HepG2 (cell line): ENCODE results near the gene CHEK2. TPM values are rescaled to one million over a fixed set of nuclear protein-coding genes. Genes with fewer than 3 reads are reported as not detected.
"Not testable (repeated sequence)": the region's sequence is repeated elsewhere in the genome, so short reads cannot be mapped to it uniquely, and the experiment has no call there.

ENCODE experiments used
- DR1 ChIP-seq: sonication (generic); formaldehyde crosslinking; IDR thresholded peaks from 2 replicates; pipeline ENCODE4 v1.8.0; 2021; ENCODE audit warnings: mild to moderate bottlenecking, missing genetic modification reagents, inconsistent platforms
- GABPA ChIP-seq, 2 experiments: IDR thresholded peaks; 2 replicates each; pipeline ENCODE4 v1.6.1; 2011 to 2016; ENCODE audit warnings: low read depth in 2 of 2, low read length in 1 of 2, missing biosample characterization in 1 of 2, missing genetic modification characterization in 1 of 2
- HNF1A ChIP-seq, 2 experiments: sonication (generic) in 1 of 2; formaldehyde crosslinking in 1 of 2; IDR thresholded peaks; 2 replicates each; pipeline versions ENCODE4 v1.4.0 to v1.6.1; 2016 to 2020; ENCODE audit warnings: borderline replicate concordance in 1 of 2, low read depth in 1 of 2, mild to moderate bottlenecking in 1 of 2, missing genetic modification reagents in 1 of 2
- NONO ChIP-seq, 2 experiments: fragments of 450-650 bp in 1 of 2; sonication (generic) in 1 of 2; formaldehyde crosslinking in 1 of 2; IDR thresholded peaks in 1 of 2; conservative IDR thresholded peaks in 1 of 2; 2 replicates each; pipeline versions ENCODE4 v1.6.1 to v1.8.0; 2017 to 2022; ENCODE audit warnings: mild to moderate bottlenecking in 1 of 2, missing genetic modification reagents in 1 of 2, moderate library complexity in 1 of 2
- PHF8 ChIP-seq: sonication (generic); formaldehyde crosslinking; IDR thresholded peaks from 2 replicates; pipeline ENCODE4 v1.5.0; 2020; ENCODE audit warnings: missing genetic modification reagents
- RBM39 ChIP-seq: fragments of 200-400 bp; formaldehyde crosslinking; IDR thresholded peaks from one replicate; pipeline ENCODE4 v1.6.1; 2018; ENCODE audit warnings: antibody characterized with exemption, mild to moderate bottlenecking, low read depth, low read length; ENCODE audit not compliant: poor library complexity, severe bottlenecking
- THAP8 ChIP-seq: sonication (generic); formaldehyde crosslinking; IDR thresholded peaks from 2 replicates; pipeline ENCODE4 v1.5.1; 2020; ENCODE audit warnings: missing genetic modification reagents, mild to moderate bottlenecking, borderline replicate concordance
- ZBTB43 ChIP-seq: sonication (generic); formaldehyde crosslinking; conservative IDR thresholded peaks from 2 replicates; pipeline ENCODE4 v1.4.0; 2020; ENCODE audit warnings: missing genetic modification reagents
- ZKSCAN8 ChIP-seq: IDR thresholded peaks from 2 replicates; pipeline ENCODE4 v1.6.1; 2016; ENCODE audit warnings: borderline replicate concordance, missing genetic modification reagents, missing compliant biosample characterization
- ZNF20 ChIP-seq: sonication (generic); formaldehyde crosslinking; IDR thresholded peaks from 2 replicates; pipeline ENCODE4 v1.4.0; 2020; ENCODE audit warnings: mild to moderate bottlenecking, moderate library complexity, missing genetic modification reagents
- ZNF263 ChIP-seq: sonication (generic); formaldehyde crosslinking; IDR thresholded peaks from 2 replicates; pipeline ENCODE4 v1.4.0; 2020; ENCODE audit warnings: missing genetic modification reagents
- polyA plus RNA-seq, 8 experiments: library from polyadenylated mRNA; depleted of rRNA in 3 of 8; stranded (reverse) in 7 of 8; unstranded in 1 of 8; fragments of >200 nt; fragmentation: Illumina TruSeq in 4 of 8; extraction: Trizol in 4 of 8; gene quantifications; 2 replicates each; pipeline versions ENCODE4 v1.2.1 to v1.2.3, GENCODE V29; 2011 to 2016; ENCODE audit warnings: low read depth in 4 of 8, missing spikeins in 1 of 8, mixed read lengths in 1 of 8; ENCODE audit not compliant: insufficient read depth in 1 of 8
- total RNA-seq, 5 experiments: library from RNA; depleted of rRNA; stranded (reverse); fragments of >200 nt; fragmentation: Illumina TruSeq; extraction: Trizol; gene quantifications; 2 replicates each; pipeline ENCODE4 v1.2.3, GENCODE V29; 2016; ENCODE audit warnings: low read depth in 1 of 5

Gene CHEK2
- total and polyA plus RNA-seq, 2 of the 13 experiments (the other 11 are each of a cell fraction or from before 2014, with no cell fraction given): 27.0 to 40.5 TPM

- TF ChIP-seq HNF1A (IDR thresholded peaks at IDR 0.05; ENCODE audit: low read depth); GABPA (CRISPR knock-in tag; IDR thresholded peaks at IDR 0.05; ENCODE audit: low read depth); NONO (IDR thresholded peaks at IDR 0.05): not testable (repeated sequence)
- TF ChIP-seq HNF1A (CRISPR knock-in tag; IDR thresholded peaks at IDR 0.05; ENCODE audit: borderline replicate concordance) (0 out of 2 replicates have a peak, but pooled peaks have one; percentile 23), PHF8 (CRISPR knock-in tag) (peak; percentile 41; the same call in 1 of the 2 replicates), RBM39 (peak; percentile 9), GABPA (IDR thresholded peaks at IDR 0.05; ENCODE audit: low read depth, low read length) (peak; percentile 17; the same call in 1 of the 2 replicates), ZKSCAN8 (CRISPR knock-in tag) (peak; percentile 98), THAP8 (CRISPR knock-in tag) (0 out of 2 replicates have a peak, but pooled peaks have one; percentile 28), DR1 (CRISPR knock-in tag) (0 out of 2 replicates have a peak, but pooled peaks have one; percentile 10), ZBTB43 (CRISPR knock-in tag) (0 out of 2 replicates have a peak, but pooled peaks have one; percentile 17), ZNF263 (CRISPR knock-in tag) (0 out of 2 replicates have a peak, but pooled peaks have one; percentile 32), ZNF20 (CRISPR knock-in tag) (0 out of 2 replicates have a peak, but pooled peaks have one; percentile 23), NONO (CRISPR knock-in tag; conservative IDR thresholded peaks at IDR 0.05) (0 out of 2 replicates have a peak, but pooled peaks have one; percentile 39)
Observed at GRCh38 chr22:28678778-28679610, 62.6 kb downstream of the CHEK2 start (continued).
